Dedifferentiated amniotic fluid mesenchymal stem cell (primary cell): ENCODE measurements around the gene CSNK1A1L.

Experiments
- DNase-seq: peaks from one replicate; pipeline ENCODE4 v3.0.0-alpha.2; 2016; ENCODE audit errors: extremely low spot score

The CSNK1A1L gene

DNA sequence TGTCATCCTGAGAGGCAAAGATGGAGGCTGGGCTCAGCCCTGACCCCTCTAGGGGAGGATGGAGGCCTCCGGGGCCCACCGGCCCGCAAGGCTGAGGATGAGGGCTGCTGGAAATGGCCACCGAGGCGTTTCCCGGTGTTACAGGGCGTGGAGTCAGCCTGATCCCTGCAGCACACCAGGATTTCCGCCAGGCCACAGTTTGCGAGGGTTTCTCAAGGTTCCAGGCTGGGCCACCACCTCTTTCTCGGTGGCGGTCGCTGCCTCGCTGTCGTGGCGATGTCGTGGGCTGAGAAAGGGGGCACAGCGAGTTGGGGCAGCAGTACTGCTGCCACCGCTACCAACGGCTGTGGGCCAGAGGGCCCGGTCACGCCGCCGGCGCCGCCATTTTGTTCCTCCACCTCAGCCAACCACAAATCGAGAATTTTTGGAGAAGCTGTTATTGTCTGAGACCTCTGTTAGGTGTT, at the start of gene CSNK1A1L:
Gene CSNK1A1L (minus strand): TSS at position 414 of the 464 bp plus-strand sequence. CDS start 408 bp downstream, at position 6.
- no peak for DNase-seq

DNA sequence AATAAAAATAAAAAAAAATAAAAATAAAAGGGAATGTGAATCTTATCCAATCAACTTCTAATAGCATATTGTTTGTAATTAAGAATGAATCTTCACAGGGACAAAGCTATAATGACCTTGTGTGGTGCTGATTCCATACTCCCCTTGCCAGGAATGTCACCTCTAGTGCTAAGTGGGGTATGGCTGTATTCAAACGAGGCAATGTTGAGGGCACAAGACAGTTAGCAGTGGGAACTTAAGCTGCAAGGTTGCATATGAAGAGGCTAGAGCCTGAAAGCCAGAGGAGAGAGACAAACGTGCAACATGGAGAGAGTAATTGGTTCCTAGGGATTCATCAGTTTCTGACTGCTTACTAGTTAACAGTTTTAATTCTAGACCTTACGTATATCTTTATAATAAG, 43.9 kb upstream of the CSNK1A1L start:
- DNase-seq = no peak

DNA sequence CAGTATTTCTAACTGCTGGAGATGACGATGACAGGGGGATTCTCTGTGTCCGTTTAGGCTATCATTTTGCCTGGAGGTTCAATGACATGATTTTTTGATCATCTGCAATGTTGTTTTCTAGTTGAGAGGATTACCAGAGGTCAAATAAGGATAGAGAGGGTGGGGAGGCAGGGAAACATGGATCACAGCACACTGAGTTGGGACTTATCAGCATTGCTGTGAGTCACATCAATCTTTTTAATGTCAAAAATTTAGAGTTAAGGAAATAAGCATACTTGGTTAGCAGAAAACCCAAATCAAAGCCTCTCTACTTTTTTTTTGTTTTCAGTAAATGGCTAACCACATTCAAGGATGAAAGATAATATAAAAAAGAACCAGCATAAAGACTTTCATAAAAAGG, 43.0 kb upstream of the CSNK1A1L start:
- no peak for DNase-seq

DNA sequence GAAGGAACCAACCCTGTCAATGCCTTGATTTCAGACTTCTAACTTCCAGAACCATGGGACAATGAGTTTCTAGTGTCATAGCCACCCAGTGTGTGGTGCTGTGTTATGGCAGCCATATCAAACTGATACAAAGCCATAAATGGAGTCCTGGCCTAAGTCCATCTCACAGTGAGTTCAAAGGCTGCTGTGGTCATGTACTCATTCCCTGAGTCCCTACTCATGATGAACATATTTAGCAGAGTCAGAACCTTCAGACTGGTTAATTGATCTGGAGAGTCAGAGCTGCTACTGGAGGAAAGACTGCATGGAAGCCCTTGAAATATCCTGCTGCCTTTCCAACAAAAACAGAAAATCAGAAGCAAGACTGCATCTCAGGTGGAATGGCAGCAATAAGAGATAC, 39.2 kb upstream of the CSNK1A1L start:
- DNase-seq = no peak

DNA sequence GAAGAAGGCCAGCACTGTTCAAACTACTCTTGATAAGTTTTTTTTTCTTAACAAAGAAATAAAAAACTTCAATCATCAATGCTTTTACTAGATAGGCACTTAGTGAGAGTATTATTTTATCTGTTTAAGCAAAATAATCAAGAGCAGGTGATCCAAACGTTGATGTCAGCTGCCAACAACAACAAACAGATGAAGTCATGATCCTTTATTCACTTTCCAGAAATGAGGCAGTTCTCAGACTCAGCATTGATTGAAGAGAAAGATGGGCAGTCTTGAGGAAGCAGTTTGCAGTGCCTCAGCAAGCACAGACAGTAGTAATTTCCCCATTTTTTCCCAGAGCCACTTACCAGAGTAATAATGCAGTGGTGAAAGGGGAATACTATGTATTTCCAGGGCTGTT, 38.4 kb upstream of the CSNK1A1L start:
- no peak for DNase-seq

DNA sequence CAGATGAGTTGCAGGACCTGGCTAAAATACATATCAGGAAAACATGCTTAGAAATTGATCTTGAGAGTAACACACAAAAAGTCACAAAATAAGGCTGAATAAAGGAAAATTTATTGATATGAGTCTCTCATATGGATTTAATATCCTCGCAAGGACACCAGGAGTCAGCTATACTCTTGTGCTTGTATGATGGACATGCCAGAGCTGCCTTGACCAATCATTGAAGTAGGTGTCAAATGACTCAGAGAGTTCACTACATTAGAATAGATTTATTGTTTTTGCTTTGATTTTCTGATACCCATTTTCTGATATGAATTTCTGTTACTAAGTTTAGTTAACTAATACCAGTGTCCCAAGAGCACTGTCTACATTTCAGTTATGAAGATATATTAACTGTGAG, 37.4 kb upstream of the CSNK1A1L start:
- DNase-seq = no peak

DNA sequence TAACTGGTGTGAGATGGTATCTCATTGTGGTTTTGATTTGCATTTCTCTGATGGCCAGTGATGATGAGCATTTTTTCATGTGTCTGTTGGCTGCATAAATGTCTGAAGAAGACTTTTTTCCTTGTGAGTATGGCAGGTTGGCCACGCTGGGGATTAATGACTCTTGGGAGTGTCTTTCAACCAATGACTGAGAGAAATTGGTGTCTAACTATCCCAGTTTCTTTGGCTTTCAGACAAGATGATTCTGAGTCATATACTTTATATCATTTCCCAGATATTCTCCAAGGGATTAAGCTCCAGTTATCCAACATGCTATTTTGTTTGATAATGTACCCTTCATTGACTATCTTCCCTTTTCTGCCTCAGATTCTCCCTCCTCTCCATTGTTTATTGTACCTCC, 35.5 kb upstream of the CSNK1A1L start:
- no peak for DNase-seq

DNA sequence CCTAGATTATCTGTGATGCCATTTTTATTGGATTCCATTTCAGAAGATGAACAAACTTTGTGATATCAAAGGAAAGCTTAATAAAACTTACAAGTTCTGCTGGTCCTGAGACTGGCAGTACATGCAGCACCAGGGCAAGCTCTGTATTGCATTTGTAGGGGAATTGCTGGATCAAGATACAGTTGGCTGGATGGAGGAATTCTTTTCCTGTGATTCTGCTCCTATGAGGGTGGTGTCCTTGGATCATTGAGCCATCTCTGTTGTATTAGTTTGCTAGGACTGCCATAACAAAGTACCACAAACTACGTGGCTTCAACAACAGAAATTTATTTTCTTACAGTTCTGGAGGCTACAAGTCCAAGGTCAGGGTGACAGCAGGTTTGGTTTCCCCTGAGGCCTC, 33.9 kb upstream of the CSNK1A1L start:
- no peak for DNase-seq

DNA sequence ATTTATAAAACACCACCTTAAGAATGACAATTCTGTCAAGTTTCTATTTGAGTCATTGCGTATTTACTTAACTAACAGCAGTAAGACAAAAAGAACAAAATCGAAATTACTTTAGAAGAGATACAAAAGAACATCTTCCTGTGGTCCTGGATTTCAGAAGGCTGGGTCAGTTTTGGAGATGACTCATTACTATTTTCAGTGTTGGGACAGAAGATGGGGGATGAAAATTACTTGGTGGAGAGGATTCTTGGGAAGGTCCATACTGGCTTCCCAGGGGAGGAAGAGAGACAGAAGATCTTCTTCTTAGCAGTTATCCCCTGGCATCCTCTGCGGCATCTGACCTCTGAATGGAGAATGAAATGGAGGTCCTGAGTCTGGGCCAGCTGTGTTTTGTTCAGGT, 33.5 kb upstream of the CSNK1A1L start:
- no peak for DNase-seq

DNA sequence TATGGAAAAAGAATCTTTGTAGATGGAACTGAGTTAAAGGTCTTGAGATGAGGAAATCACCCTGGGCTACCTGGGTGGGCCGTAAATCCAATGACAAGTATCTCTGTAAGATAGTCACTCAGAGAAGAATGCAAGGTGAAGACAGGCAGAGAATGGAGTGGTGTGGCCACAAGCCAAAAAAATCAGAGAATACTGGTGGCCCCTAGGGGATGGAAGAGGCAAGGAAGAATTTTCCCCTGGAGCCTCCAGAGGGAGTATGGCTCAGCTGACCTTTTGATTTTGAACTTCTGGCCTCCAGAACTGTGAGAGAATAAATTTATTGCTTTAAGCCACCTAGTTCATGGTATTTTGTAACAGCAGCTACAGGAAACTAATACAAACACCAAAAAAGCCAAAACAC, 32.7 kb upstream of the CSNK1A1L start:
- no peak for DNase-seq

DNA sequence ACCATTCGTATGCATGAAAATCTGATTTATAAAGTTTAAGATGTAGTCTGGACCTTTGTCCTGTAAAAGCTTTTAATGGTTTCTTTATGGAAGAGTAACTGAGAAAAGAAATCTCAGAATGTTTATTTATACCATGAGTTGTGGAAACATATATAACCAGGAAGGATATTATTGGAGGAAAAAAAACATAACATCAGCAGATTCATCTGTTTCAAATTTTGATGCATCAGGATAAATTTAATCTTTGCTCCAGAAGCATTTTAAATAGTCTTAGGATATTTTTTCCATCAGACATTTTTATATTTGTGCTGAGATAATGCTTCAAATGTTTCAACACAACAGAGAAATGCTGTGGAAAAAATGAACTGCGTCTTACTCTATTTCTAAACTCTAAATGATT, 31.2 kb upstream of the CSNK1A1L start:
- DNase-seq = no peak

DNA sequence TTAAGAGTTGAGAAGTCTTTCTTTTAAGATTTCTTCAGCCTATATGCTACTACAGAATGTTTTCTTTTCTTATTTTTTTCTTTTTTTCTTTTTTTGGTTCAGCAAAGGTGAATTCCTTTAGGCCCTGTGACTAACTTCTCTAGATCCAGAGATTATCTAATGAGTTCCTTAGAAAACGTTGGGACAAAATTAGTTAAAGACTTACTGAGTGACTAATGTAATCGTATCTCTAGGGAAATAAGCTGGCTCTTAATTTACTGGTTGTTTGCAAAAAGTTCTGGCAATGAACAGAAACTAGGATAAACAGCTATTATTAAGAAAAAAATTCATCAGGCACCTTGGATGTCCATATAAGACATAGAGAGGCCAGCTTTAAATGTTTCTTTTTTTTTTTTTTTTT, 30.7 kb upstream of the CSNK1A1L start:
- DNase-seq = no peak

DNA sequence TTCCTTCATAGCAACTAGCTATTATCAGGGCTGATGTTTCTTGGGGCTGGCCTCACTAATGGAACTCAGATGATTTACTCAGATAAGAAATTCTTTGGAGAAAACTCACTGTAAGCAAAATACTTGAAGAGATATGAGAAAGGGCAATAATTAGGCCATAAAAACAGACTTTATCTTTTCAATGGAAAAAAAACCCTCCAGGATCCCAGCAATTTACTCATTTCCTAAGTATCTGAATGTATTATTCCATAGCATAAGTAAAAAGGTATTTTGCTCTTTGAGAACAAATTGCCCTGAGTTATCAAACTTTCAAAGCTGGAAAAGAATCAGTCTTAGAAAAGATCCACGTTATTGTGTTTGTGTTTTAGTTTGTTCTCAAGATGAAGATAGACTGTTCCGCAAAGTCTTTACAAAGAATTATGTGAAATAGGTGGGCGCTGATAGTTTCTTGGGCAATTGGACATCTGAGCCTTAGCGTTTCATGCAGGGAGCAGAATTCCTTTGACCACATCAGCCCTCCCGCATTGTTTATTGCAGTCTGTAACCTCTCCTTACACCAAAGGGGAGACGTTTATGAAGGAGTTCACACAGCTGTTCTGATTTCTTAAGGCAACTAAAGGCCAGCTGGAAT, 29.1 kb upstream of the CSNK1A1L start:
- no peak for DNase-seq

DNA sequence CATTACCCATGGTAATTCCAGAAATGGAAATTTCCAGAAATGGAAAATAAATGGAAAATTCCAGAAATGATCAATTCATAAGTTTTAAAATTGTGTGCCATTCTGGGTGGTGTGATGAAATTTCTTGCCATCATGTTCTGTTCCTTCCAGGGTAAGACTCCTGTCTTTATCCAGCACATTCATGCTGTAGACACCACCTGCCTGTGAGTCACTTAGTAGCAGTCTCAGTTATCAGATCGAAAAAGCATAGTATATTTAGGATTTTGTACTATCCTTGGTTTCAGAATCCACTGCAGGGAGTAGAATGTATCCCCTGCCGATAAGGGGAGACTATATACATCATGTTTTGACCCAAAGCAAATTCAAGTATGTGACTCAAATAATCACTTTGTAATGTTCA, 26.7 kb upstream of the CSNK1A1L start:
- DNase-seq = no peak

DNA sequence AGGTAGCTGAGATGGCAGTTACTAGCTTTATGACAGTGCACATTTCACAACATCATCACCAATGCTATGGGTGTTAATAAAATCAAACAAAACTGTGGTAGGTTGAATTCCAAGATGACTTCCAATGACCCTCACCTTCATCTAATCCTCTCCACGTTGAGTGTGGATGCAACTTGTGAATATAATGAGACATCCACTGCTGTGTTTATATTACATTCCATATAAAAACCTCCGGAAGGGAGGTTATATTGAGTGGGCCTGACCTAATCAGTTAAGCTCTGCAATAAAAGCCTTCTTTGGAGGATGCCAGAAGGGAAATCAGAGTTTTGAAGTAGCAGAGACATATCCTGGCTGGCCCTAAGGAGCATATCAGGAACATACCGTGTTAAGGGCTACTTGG, 25.6 kb upstream of the CSNK1A1L start:
- DNase-seq = no peak

DNA sequence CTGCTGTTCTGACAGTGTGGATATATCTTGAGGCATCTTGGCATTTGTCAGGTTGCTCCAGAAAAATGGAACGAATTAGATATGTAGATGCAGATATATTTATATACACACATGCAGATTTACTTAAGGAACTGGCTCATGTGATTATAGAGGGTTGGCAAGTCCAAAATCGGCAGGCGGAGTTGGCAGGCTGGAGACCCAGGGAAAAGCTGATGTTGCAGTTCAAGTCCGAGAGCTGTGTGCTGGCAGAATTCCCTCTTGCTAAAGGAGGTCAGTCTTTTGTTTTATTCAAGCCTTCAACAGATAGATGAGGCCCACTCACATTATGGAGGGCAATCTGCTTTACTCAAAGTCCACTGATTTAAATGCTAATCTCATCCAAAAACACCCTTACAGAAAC, 24.4 kb upstream of the CSNK1A1L start:
- DNase-seq = no peak

DNA sequence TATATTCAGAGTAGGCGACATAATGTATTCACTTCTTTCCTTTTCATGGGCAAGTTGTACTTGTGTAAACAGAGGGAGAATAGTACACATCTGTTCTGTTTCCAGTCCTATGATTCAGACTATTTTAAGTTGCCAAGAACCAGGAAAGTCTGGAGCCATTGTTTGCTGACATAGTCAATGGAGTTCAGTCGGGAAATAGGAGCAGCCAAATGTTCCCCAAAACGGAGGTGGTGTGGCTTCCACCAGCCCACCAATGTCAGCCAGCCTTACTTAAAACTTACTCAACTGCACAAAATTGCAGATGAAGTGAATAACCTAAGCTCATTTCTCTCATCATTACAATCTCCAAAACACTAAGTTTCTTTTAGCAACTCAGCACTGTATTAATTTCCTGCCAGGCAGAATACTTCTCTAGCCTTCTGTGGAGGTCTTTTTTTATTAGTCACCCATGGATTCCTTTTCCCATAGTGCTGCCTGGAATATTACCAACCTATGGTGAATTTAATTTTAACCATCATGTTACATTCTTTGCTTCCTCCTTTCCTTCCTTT, 22.3 kb upstream of the CSNK1A1L start:
- peak; percentile 72 for DNase-seq

DNA sequence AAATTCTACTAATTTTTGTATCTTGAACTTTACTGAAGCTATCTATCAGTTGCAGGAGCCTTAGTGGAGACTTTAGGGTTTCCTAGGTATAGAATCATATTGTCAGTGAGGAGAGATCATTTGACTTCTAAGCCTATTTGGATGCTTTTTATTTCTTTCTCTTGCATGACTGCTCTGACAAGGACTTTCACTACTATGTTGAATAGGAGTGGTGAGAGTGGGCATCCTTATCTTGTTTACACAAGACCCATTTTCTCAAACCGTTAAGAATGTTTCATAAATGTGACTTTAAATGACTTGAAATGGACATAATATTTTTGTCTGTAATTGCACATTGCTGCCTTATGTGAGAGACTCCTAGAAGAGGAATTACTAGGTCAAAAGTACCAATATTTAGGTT, 17.9 kb upstream of the CSNK1A1L start:
- DNase-seq = no peak

DNA sequence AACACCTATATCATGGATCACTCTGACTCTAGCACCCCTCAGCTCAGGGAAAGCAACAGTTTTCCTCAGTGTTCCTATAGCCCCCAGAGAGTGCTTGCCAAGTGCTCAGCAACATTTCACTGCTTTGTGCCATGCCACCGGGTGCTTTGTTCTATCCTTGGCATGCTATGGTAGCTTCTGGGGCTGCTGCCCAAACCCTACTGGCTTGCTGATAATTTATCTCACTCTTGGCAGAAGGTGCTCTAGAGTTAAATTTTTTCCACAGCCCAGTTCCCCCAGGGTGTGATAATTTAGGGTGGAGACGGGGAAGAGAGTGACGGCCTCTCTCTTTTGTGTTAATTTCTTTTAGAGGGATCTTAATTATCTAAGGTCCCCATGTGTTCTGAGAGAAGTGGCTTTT, 12.6 kb upstream of the CSNK1A1L start:
- no peak for DNase-seq

DNA sequence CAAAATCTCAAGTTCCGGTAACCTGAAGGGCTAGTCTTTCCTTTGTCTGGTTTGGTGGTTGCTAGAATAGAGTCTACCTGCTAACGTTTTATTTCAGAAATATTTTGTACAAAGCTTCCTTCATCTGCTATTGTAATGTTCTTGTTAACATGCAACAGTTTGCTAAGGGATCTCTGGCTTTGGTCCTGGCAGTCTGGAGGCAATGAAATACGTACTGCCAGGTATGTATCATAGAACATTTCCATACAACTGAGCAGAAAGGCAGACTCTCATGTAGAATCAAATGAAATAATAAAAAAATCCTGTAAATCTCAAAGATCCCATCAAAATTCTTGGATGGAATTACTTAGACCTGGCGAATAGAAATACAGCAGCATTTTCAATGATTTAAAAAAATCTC, 8.8 kb upstream of the CSNK1A1L start:
- no peak for DNase-seq

DNA sequence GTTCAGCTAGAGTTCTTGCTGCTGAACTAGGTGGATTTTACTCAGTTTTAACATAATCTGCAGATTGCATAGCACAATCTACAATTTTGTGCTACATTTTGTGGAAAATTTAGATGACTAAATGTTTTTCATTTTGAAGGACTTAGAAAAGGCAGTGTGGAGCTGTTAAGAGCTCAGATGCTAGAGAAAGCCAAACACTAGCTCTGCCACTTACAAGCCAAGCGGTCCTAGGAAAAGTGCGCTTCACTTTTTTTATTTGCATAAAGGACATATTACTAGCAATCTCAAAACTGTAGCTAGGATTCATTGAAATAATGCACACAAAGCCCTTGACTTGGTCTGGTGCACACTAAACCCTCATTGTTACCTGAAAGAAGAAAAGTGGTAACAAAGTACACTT, 8.1 kb upstream of the CSNK1A1L start:
- no peak for DNase-seq

DNA sequence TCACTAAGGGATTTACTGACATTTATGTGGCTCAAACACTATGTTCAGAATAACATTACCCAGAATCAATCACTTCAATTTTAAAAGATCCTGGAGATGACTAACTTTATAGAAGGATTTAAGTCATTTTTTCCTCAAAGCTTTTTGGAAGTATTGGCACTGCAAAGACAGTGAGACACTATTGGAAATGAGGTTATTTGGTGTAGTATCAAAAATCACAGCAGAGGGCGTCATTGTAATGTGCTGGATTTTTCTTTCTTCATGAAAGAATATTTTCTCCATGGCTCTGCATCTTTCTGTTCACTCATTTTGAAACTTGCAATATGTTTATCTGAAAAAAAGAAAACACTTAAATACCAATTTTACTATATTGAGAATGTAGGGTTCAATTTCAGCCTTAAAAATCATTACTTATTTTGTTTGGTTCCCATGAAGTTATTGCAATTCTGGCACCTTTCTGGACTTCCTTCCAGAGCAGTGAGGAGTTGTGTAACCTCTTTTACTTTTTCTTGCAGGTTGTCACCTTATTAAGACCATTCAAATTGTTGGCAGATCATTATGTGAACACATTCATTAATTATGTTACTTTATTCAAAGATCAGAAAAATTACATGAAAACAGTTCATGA, 3.7 kb upstream of the CSNK1A1L start:
- peak; percentile 72 for DNase-seq

DNA sequence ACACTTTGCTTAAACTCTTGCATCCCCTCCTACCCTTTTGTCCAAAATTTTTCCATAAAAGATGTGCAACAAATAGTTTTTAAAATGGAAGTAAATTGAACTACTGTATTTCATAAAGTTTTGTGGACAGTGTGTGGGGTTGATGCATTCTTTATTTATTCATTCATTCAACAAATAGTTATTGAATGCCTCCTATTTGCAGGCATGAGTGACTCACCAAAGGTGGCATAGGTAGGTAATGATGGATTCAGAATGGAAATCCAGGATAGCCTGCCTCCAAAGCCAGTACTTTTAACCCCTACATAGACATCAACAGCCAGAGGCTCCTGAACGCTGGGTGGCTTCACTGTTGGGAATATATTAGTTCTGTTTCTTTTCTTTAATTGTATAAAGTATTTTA, 2.4 kb upstream of the CSNK1A1L start:
- DNase-seq = no peak

DNA sequence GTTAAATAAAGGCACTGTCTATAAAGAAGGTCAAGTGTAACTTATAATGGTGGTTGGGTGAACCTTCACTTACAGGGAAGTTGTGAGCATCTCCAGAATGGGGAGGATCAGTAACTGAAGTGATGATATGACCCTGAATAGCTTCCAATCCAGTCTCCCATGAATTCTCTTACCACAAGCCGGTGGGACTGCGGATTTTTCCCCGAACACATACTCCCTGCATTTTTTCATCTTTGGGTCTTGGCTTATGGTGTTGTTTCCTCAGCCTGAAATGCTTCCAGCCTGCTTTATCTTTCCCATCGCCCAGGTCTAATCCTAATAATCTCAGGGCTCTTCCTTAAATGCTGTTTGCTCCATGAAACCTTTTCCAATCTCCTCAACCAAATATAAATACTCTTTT, 2.0 kb upstream of the CSNK1A1L start:
- DNase-seq = no peak
